Measurements from ENCODE around the gene DISP2. TPM values are rescaled to one million over a fixed set of nuclear protein-coding genes. Genes with fewer than 3 reads are reported as not detected.

Gene DISP2
- polyA plus RNA-seq, 1 experiment = 0.11 TPM

- POLR2A ChIA-PET = interaction anchor here (0.6 to 1.4 kb wide), 10 partner anchors 13 to 835 kb away, joined by 3 to 15 read pairs (median 4); no protein-coding TSS in a partner anchor
- Histone ChIP-seq H3K4me3 (ENCODE audit: low read depth, low read length) (peak within 1 kb of the TSS; percentile 71), H3K27me3 (ENCODE audit: control insufficient read depth, insufficient read depth, low read length) (peaks cover 3% of the 10 kb centered on the region), H3K9me3 (ENCODE audit: control insufficient read depth, insufficient read depth, low read length) (no peaks in the 10 kb centered on the region; the same call in 1 of the 2 replicates), H3K27ac (ENCODE audit: low read depth, low read length) (no peak within 1 kb of the TSS)
- CTCF ChIA-PET = interaction anchor here (0.6 to 5.1 kb wide), 17 partner anchors 9 to 124 kb away, joined by 3 to 85 read pairs (median 4); partner anchors contain the start of genes CCDC9B and IVD
- TF ChIP-seq, protein P1, sequence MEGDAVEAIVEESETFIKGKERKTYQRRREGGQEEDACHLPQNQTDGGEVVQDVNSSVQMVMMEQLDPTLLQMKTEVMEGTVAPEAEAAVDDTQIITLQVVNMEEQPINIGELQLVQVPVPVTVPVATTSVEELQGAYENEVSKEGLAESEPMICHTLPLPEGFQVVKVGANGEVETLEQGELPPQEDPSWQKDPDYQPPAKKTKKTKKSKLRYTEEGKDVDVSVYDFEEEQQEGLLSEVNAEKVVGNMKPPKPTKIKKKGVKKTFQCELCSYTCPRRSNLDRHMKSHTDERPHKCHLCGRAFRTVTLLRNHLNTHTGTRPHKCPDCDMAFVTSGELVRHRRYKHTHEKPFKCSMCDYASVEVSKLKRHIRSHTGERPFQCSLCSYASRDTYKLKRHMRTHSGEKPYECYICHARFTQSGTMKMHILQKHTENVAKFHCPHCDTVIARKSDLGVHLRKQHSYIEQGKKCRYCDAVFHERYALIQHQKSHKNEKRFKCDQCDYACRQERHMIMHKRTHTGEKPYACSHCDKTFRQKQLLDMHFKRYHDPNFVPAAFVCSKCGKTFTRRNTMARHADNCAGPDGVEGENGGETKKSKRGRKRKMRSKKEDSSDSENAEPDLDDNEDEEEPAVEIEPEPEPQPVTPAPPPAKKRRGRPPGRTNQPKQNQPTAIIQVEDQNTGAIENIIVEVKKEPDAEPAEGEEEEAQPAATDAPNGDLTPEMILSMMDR (IDR thresholded peaks at IDR 0.05; ENCODE audit: low read depth, low read length) = peak; percentile 67
- DNase-seq (ENCODE audit: low read depth, low spot score) = peak; percentile 85
Observed at GRCh38 chr15:40323239-40323952, 34.6 kb upstream of the DISP2 start, which contains the start of gene INAFM2. Gene INAFM2, plus strand, starts transcription at chr15:40323692. Its CDS starts 364 bp downstream, at chr15:40324056.

GRCh38 chr15:40323953-40324937 lies 33.8 kb upstream of the DISP2 start:
- no peak overlapping the region for H3K27ac ChIP-seq (ENCODE audit: low read depth, low read length)
- ChIA-PET POLR2A (interaction anchor here (7.6 kb wide), 1 partner anchor 16 kb away, joined by 101 read pairs; the partner anchor contains the start of gene CCDC9B), CTCF (interaction anchor here (0.6 to 2.2 kb wide), 4 partner anchors 14 to 45 kb away, joined by 5 to 18 read pairs (median 6); no protein-coding TSS in a partner anchor)

DNA sequence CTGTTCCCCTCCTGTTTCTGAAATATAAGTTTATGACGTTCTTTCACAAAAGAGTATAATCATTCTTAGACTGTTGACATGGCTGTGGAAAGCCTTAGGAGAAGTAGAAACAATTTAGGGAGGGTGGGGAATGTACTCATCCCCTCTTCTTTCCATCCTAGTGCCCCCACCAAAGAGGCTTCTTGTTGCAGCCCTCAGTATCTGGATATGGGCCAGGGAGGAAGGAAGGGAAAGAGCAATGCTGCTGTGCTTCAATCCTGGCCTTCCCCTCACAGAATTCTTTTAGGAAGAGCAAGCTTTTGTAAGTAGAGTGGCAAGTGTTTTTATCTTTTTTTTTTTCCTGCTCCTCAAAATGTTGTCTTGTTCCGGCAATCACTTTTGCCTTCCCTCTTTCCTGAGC lies 32.8 kb upstream of the DISP2 start:
- TF ChIP-seq, protein P1 (IDR thresholded peaks at IDR 0.05; ENCODE audit: low read depth, low read length) = no peak
- H3K27ac ChIP-seq (ENCODE audit: low read depth, low read length) = no peak overlapping the region
- H3K4me3 ChIP-seq (ENCODE audit: low read depth, low read length) = peak overlapping the region; percentile 71
- CTCF ChIA-PET = interaction anchor here (0.6 to 2.2 kb wide), 4 partner anchors 14 to 46 kb away, joined by 5 to 18 read pairs (median 6); no protein-coding TSS in a partner anchor
- no peaks in the 10 kb centered on the region; the same call in 1 of the 2 replicates for H3K9me3 ChIP-seq (ENCODE audit: control insufficient read depth, insufficient read depth, low read length)
- H3K27me3 ChIP-seq (ENCODE audit: control insufficient read depth, insufficient read depth, low read length) = no peaks in the 10 kb centered on the region
- POLR2A ChIA-PET = interaction anchor here (7.6 kb wide), 1 partner anchor 15 kb away, joined by 101 read pairs; the partner anchor contains the start of gene CCDC9B
- no peak for DNase-seq (ENCODE audit: low read depth, low spot score)

More at GRCh38 chr15:40323953-40324937, 33.8 kb upstream of the DISP2 start:
- DNase-seq (ENCODE audit: low read depth, low spot score) = no peak
- Histone ChIP-seq H3K4me3 (ENCODE audit: low read depth, low read length) (peak overlapping the region; percentile 71), H3K27me3 (ENCODE audit: control insufficient read depth, insufficient read depth, low read length) (peaks cover 2% of the 10 kb centered on the region), H3K9me3 (ENCODE audit: control insufficient read depth, insufficient read depth, low read length) (no peaks in the 10 kb centered on the region; the same call in 1 of the 2 replicates)
- TF ChIP-seq, protein P1 (IDR thresholded peaks at IDR 0.05; ENCODE audit: low read depth, low read length) = no peak

GRCh38 chr15:40325700-40326099 lies 32.3 kb upstream of the DISP2 start:
- Histone ChIP-seq H3K27ac (ENCODE audit: low read depth, low read length) (no peak overlapping the region), H3K9me3 (ENCODE audit: control insufficient read depth, insufficient read depth, low read length) (no peaks in the 10 kb centered on the region; the same call in 1 of the 2 replicates), H3K4me3 (ENCODE audit: low read depth, low read length) (no peak overlapping the region), H3K27me3 (ENCODE audit: control insufficient read depth, insufficient read depth, low read length) (no peaks in the 10 kb centered on the region)
- DNase-seq (ENCODE audit: low read depth, low spot score) = no peak
- ChIA-PET CTCF (interaction anchor here (1.3 to 2.2 kb wide), 3 partner anchors 13 to 47 kb away, joined by 5 to 18 read pairs (median 6); no protein-coding TSS in a partner anchor), POLR2A (interaction anchor here (7.6 kb wide), 1 partner anchor 14 kb away, joined by 101 read pairs; the partner anchor contains the start of gene CCDC9B)
- TF ChIP-seq, protein P1 (IDR thresholded peaks at IDR 0.05; ENCODE audit: low read depth, low read length) = no peak

All from AG04450 (cell line).